IPS DF 6.9 (cell line): Measurements from ENCODE around the gene STK10.
"Not testable (repeated sequence)": the region's sequence is repeated elsewhere in the genome, so short reads cannot be mapped to it uniquely, and the experiment has no call there.

ENCODE experiments used
- DNase-seq: peaks from one replicate; pipeline ENCODE4 v3.0.0-alpha.2; 2013; ENCODE audit warnings: low read depth, low spot score
- H3K27ac ChIP-seq: one replicate; pipeline ENCODE4 v1.5.1; 2013; ENCODE audit warnings: low read length, control low read depth
- H3K27me3 ChIP-seq: 2 replicates; pipeline ENCODE4 v1.6.1; 2013; ENCODE audit warnings: mild to moderate bottlenecking, low read length; ENCODE audit not compliant: control insufficient read depth, insufficient read depth
- H3K36me3 ChIP-seq: 2 replicates; pipeline ENCODE4 v1.6.1; 2013; ENCODE audit warnings: low read length; ENCODE audit not compliant: control insufficient read depth, insufficient read depth
- H3K4me1 ChIP-seq: 2 replicates; pipeline ENCODE4 v1.6.1; 2013; ENCODE audit warnings: low read length; ENCODE audit not compliant: control insufficient read depth, insufficient read depth
- H3K4me3 ChIP-seq: 2 replicates; pipeline ENCODE4 v1.5.1; 2013; ENCODE audit warnings: mild to moderate bottlenecking, low read length
- H3K9me3 ChIP-seq: 2 replicates; pipeline ENCODE4 v1.6.1; 2013; ENCODE audit warnings: low read length, inconsistent platforms; ENCODE audit not compliant: control insufficient read depth, insufficient read depth
- WGBS: extraction: QIAGEN DNeasy Blood & Tissue Kit; methylation state at CpG from one replicate; pipeline ENCODE4 v1.1.7; 2013; ENCODE audit warnings: mixed read lengths, missing lambda C conversion rate; ENCODE audit not compliant: insufficient read length, insufficient coverage; 5-methylcytosine and 5-hydroxymethylcytosine counted together

The STK10 gene

DNA sequence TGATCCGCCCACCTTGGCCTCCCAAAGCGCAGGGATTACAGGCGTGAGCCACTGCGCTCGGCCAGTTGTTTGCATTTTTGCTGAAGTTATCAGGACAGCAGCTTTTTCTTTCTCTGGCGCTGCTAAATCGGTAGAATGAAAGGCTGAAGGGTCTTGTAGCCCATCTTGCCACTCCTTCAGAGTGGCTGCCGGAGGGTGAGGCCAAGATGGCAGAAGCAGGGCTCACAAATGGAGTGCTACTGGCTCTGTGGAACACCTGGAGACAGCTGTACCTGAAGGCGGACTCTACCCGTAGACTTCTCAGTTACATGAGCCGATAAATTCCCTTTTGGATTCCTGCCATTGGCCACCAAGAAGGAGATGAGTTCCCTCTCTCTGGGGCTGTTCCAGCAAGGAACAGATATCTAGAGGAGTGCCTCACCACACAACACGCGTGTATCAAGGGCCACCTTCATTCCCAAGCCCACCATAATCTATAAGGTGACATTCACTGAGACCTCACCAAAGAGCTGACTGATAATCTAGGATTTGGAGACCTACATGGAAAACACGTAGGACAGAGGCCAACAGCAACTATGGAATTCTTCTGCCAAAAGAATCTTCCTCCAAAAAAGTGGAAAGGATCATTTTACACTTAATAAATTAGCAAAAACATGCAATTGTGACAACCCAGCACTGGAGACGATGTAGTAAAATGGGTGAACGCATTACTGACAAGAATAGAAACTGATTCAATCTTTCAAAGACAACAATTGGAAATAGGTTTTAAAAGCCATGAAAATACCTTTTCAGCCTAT lies 21.8 kb downstream of the STK10 start:
- Histone ChIP-seq H3K27ac (no peak overlapping the region), H3K27me3 (no peaks in the 10 kb centered on the region), H3K36me3 (no peaks in the 10 kb centered on the region), H3K4me1 (no peaks in the 10 kb centered on the region), H3K9me3 (no peaks in the 10 kb centered on the region), H3K4me3 (no peak overlapping the region)
- WGBS: no CpG with 5 or more reads among the region's 16 CpGs
- no peak for DNase-seq

DNA sequence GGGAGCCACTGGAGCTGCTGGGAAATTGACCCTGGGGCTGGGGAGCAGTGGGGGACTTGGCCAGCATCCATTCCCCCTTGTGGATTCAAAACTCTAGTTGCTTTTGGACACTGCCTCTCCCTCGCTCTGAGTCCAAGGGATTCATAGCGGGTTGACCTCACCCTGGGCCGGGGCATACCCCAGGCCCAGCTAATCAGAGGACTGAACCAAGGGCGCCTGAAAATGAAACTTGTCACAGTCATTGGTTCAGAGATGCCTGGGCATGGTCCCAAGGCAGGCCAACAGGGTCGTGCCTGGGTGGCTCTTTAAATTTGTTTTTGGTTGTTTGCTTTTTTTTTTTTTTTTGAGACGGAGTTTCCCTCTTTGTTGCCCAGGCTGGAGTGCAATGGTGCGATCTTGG lies 22.6 kb downstream of the STK10 start:
- Histone ChIP-seq H3K9me3 (no peaks in the 10 kb centered on the region), H3K4me3 (no peak overlapping the region), H3K36me3 (no peaks in the 10 kb centered on the region), H3K27ac (no peak overlapping the region), H3K4me1 (no peaks in the 10 kb centered on the region), H3K27me3 (no peaks in the 10 kb centered on the region)
- DNase-seq: no peak
- no CpG with 5 or more reads among the region's 7 CpGs for WGBS

DNA sequence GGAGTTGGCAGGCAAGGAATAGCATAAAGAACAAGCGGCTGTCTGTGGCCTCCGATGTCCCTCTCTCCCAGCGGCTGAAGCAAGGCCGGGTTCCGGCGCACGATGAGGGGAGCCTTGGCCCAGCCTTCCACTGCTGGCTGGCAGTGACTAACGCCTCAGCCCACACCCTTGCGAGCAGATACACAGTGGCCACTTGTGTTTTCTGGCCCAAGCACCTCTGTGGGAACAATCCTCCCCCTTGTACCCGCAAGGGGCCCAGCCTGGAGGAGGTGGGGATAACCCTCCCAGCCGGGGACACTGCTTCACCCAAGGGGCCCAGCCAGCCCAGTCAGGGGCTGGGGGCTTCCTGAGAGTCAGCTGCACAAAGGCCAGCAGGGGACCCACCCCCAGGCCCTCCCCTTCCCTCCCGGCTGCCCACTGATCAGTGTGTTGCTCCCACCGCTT lies 23.2 kb downstream of the STK10 start:
- no peaks in the 10 kb centered on the region for H3K27me3 ChIP-seq
- H3K9me3 ChIP-seq: no peaks in the 10 kb centered on the region
- no CpG with 5 or more reads among the region's 13 CpGs for WGBS
- no peak overlapping the region for H3K27ac ChIP-seq
- H3K36me3 ChIP-seq: no peaks in the 10 kb centered on the region
- H3K4me3 ChIP-seq: no peak overlapping the region
- DNase-seq: no peak
- no peaks in the 10 kb centered on the region for H3K4me1 ChIP-seq

DNA sequence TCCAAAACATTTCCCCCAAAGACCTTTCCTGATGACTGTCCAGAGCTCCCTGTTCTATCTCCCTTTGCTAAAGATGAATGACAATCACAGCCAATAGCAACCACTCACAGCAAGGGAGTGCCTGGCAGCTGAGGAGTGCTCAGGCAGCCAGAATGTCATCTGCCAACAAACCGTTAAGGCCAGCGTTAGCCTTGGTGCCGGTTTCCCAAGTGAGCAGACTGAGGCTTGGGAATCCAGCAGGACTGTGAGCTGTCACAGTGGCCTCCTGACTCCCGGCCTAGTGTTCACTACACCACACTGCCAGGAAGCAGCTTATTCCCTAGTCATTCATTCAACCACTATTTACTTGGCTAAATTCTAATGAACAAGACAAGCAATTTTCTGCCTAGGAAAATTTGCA lies 24.7 kb downstream of the STK10 start:
- no peak for DNase-seq
- H3K27ac ChIP-seq: no peak overlapping the region
- WGBS: no CpG with 5 or more reads among the region's 4 CpGs
- no peaks in the 10 kb centered on the region for H3K27me3 ChIP-seq
- H3K9me3 ChIP-seq: no peaks in the 10 kb centered on the region
- H3K4me1 ChIP-seq: no peaks in the 10 kb centered on the region
- H3K4me3 ChIP-seq: no peak overlapping the region
- H3K36me3 ChIP-seq: no peaks in the 10 kb centered on the region

DNA sequence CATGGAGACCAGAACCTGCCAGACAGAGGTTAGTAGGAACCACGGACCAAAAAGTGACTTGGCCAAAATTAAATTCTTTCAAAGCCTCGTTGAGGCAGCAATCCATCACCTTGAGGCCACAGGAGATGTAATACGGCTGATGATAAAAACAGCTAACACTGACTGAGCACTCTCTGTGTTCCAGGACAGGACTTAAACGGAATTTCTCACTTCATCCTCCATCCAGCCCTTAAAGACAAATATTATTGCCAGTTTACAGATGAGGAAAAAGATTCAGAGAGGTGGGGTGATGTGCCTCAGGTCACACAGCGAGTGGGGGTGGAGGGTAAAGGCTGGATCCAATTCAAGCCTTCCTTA lies 25.1 kb downstream of the STK10 start:
- H3K9me3 ChIP-seq: no peaks in the 10 kb centered on the region
- no peak overlapping the region for H3K27ac ChIP-seq
- no peaks in the 10 kb centered on the region for H3K36me3 ChIP-seq
- no CpG with 5 or more reads among the region's 5 CpGs for WGBS
- H3K4me3 ChIP-seq: no peak overlapping the region
- H3K4me1 ChIP-seq: no peaks in the 10 kb centered on the region
- no peaks in the 10 kb centered on the region for H3K27me3 ChIP-seq
- DNase-seq: no peak

DNA sequence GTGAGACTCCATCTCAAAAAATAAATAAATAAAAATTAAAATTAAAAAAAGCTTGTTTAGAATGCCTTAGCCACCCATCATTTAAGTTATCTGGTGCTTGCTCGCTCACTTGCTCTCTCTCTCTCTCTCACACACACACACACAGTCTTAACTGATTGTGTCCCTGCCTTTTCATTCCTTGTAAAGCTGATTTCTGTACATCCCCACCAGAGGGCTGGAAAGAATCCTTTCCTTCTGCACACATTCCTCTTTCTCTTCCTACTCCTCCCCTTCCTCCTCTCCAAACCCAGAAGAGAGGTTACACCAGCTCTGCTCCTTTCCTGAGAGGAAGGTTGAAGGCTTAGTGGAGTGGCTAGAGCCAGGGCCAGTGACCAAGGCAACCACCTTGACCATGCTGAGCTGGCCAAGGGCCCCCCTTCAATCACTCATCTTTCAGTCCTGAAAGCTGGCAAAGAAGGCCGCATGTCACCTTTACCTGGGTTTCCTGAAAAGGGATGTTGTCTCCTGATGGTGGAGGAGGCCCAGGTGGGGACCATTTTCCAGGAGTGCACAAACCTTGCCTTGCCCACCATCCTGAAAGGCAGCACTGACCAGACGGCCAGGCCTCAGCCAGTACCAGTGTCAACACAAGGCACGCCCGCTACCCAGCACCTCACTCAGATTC lies 25.6 kb downstream of the STK10 start:
- H3K27ac ChIP-seq: no peak overlapping the region
- no peaks in the 10 kb centered on the region for H3K9me3 ChIP-seq
- no peaks in the 10 kb centered on the region for H3K27me3 ChIP-seq
- no peak overlapping the region for H3K4me3 ChIP-seq
- H3K4me1 ChIP-seq: no peaks in the 10 kb centered on the region
- no peaks in the 10 kb centered on the region for H3K36me3 ChIP-seq
- DNase-seq: no peak
- WGBS: no CpG with 5 or more reads among the region's 5 CpGs

DNA sequence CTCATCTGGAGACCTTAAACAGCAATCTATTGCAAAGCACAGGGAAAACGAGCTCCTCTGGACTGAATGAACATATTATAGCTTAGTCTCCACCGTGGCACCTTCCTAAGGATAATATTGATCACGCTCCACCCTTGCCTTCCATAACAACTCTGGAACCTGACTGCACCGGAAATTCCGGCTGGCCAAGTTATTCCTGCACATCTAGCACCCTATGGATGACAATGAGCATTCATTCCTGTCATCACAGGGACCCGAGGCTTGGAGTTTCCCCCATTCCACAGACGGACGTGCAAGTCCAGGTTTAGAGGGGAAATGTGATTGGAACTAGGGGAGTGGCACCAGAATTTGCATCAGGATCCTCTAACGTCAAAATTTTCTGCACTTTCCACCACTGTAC lies 27.5 kb downstream of the STK10 start:
- Histone ChIP-seq H3K9me3 (no peaks in the 10 kb centered on the region), H3K4me3 (no peak overlapping the region), H3K27me3 (no peaks in the 10 kb centered on the region), H3K4me1 (no peaks in the 10 kb centered on the region), H3K27ac (no peak overlapping the region), H3K36me3 (no peaks in the 10 kb centered on the region)
- no peak for DNase-seq
- no CpG with 5 or more reads among the region's 9 CpGs for WGBS

DNA sequence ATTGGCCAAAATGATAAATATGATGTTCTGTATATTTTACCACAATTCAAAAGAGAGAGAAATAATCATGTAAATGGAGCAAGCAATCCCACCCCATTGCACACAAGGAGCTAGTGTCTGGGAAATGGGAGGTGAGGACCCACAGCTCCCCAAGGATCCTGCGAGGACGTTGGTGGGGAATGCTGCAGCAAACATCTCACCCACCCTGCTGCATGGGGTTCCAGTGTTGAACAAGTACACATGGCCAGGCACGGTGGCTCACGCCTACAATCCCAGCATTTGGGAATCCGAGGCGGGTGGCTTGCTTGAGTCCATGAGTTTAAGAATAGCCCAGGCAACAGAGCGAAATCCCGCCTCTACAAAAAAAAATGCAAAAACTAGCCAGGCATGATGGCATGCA lies 29.0 kb downstream of the STK10 start:
- WGBS: no CpG with 5 or more reads among the region's 8 CpGs
- Histone ChIP-seq H3K27ac (no peak overlapping the region), H3K27me3 (no peaks in the 10 kb centered on the region), H3K36me3 (no peaks in the 10 kb centered on the region), H3K9me3 (no peaks in the 10 kb centered on the region), H3K4me1 (no peaks in the 10 kb centered on the region), H3K4me3 (no peak overlapping the region)
- DNase-seq: no peak

DNA sequence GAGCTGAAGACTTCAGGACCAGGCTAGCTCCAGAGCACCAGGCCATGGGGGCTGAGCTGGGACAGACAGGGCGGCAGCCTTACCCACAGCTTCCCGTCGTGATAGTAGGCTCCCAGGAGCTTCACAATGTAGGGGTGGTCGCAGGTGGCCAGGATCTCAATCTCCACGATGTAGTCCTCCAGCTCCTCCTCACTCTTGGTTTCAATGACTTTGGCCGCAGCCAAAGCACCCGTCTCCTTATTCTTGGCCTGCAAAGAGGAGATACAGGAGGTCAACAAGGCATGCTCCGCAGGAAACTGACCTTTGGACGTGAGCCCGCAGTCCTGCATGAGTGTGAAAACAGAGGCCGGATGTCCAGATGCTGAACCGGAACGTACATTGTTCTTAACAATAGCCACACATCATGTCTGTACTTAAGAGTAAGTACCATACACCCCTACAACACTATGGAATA lies 31.5 kb downstream of the STK10 start:
- WGBS: no CpG with 5 or more reads among the region's 13 CpGs
- Histone ChIP-seq H3K36me3 (no peaks in the 10 kb centered on the region), H3K4me3 (no peak overlapping the region), H3K27ac (no peak overlapping the region), H3K4me1 (no peaks in the 10 kb centered on the region), H3K9me3 (no peaks in the 10 kb centered on the region), H3K27me3 (no peaks in the 10 kb centered on the region)
- DNase-seq: no peak

DNA sequence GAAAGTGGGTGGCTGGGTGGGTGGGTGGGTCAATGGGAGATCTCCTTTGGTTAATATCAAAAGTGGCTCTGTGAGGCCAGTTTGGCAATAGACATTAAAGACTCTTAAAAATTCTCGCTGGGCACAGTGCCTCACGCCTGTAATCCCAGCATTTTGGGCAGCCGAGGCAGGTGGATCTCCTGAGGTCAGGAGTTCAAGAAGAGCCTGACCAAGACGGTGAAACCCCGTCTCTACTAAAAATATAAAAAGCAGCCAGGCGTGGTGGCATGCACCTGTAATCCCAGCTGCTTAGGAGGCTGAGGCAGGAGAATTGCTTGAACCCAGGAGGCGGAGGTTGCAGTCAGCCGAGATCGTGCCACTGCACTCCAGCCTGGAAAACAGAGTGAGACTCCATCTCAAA lies 32.9 kb downstream of the STK10 start:
- not testable (repeated sequence) for H3K4me3 ChIP-seq, H3K36me3 ChIP-seq, H3K27me3 ChIP-seq, H3K27ac ChIP-seq, H3K4me1 ChIP-seq, H3K9me3 ChIP-seq, DNase-seq
- WGBS: no CpG with 5 or more reads among the region's 9 CpGs

DNA sequence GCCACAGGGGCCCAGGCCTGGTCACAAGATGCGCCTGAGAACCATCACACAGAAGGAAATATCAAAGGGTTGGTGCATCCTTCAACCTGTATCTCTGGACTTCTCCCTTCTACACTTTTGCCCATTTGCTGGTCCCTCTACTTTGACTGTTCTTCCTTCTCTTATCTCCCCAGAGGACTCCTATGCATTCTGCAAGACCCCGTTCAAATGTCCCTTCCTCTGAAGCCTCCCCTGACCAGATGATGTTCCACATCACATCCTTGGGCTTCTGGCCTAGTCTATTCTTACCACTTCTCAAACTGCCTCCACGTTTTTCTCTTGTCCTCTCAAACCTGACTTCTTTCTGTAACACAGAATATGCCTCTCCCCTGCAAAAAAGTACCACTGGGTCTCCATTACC lies 34.3 kb downstream of the STK10 start:
- DNase-seq: no peak
- Histone ChIP-seq H3K4me3 (no peak overlapping the region), H3K27me3 (no peaks in the 10 kb centered on the region), H3K36me3 (no peaks in the 10 kb centered on the region), H3K4me1 (no peaks in the 10 kb centered on the region), H3K27ac (no peak overlapping the region), H3K9me3 (no peaks in the 10 kb centered on the region)
- no CpG with 5 or more reads among the region's 3 CpGs for WGBS
